ENCODE measurements around the gene GLT1D1. TPM values are rescaled to one million over a fixed set of nuclear protein-coding genes. Genes with fewer than 3 reads are reported as not detected.

The GLT1D1 gene
- total and polyA plus RNA-seq, 8 donors = 1.0 to 17.6 (median 2.6) TPM

DNA sequence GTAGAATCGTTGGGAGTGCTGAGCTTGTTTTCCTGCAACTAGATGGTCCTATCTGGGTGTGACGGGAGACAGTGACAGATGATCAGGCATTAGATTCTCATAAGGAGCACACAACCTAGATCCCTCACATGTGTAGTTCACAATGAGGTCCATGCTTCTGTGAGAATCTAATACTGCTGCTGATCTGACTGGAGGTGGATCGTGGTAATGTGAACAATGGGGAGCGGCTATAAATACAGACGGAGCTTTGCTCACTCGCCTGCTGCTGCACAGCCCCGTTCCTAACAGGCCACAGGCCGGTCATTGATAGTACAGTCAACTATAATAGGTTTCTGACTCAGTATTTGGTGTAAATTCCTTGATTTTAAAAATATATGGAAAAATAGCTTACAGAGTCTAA is 138.8 kb downstream of the GLT1D1 start:
- H3K4me3 ChIP-seq = no peak overlapping the region
- TF ChIP-seq, protein P1, sequence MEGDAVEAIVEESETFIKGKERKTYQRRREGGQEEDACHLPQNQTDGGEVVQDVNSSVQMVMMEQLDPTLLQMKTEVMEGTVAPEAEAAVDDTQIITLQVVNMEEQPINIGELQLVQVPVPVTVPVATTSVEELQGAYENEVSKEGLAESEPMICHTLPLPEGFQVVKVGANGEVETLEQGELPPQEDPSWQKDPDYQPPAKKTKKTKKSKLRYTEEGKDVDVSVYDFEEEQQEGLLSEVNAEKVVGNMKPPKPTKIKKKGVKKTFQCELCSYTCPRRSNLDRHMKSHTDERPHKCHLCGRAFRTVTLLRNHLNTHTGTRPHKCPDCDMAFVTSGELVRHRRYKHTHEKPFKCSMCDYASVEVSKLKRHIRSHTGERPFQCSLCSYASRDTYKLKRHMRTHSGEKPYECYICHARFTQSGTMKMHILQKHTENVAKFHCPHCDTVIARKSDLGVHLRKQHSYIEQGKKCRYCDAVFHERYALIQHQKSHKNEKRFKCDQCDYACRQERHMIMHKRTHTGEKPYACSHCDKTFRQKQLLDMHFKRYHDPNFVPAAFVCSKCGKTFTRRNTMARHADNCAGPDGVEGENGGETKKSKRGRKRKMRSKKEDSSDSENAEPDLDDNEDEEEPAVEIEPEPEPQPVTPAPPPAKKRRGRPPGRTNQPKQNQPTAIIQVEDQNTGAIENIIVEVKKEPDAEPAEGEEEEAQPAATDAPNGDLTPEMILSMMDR (IDR thresholded peaks at IDR 0.05) = no peak
- H3K27ac ChIP-seq = no peak overlapping the region
- H3K9me3 ChIP-seq = no peaks in the 10 kb centered on the region
- DNase-seq (no peak), ATAC-seq (no peak)
- H3K27me3 ChIP-seq = no peaks in the 10 kb centered on the region
- intact Hi-C loops (cut with DNase I) = no loop called here
- H3K4me1 ChIP-seq = no peaks in the 10 kb centered on the region
- no peaks in the 10 kb centered on the region for H3K36me3 ChIP-seq

DNA sequence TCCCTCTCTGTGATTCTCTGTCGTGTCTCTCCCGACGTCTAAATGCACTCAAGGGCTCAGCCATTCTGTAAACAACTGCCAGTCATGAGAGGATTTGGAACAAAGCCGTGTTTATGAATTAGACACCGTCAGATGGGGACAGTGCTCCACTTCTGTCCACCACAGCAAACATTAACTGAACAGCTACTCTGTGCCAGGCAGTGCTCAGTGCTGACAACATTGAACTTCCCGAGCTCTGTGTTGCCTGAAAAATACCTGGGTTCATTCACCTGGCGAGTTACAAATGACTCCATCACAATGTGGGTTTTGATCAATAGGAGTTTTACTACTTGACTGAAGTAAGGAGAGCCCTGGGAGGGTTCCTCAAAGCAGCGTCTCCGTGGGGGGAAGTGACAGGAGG is 139.3 kb downstream of the GLT1D1 start:
- TF ChIP-seq, protein P1 (IDR thresholded peaks at IDR 0.05) = no peak
- ATAC-seq (no peak), DNase-seq (no peak)
- Histone ChIP-seq H3K9me3 (no peaks in the 10 kb centered on the region), H3K27ac (no peak overlapping the region), H3K27me3 (no peaks in the 10 kb centered on the region), H3K36me3 (no peaks in the 10 kb centered on the region), H3K4me3 (no peak overlapping the region), H3K4me1 (no peaks in the 10 kb centered on the region)
- intact Hi-C loops (cut with DNase I) = no loop called here

DNA sequence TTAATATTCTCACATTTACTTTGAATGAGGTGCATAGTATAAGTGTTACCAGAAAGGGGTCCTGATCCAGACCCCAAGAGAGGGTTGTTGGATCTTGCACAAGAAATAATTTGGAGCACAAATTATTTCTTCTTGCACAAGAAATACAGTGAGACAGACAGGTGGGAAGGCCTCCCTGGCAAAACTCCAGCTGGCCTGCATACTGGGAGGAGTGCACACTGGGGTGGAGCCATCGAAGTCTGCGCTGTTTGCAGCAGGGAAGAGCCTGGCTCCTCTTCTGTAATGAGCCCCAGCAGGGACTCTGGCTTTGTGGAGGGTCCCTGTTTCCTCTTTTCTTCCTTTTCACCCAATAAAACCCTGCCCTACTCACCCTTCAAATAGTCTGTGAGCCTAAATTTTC is 141.6 kb downstream of the GLT1D1 start:
- H3K4me1 ChIP-seq = no peaks in the 10 kb centered on the region
- no peak for ATAC-seq
- TF ChIP-seq, protein P1 (IDR thresholded peaks at IDR 0.05) = no peak

DNA sequence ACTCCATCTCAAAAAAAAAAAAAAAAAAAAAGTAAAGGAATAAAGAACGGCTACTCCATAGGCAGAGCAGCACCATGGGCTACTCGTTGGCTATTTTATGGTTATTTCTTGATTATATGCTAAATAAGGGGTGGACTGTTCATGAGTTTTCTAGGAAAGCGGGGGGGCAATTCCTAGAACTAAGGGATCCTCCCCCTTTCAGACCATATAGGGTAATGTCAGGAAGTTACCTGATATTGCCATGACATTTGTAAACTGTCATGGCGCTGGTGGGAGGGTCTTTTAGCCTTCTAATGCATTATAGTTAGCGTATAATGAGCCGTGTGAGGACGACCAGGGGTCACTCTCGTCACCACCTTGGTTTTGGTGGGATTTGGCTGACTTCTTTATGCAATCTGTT is 142.3 kb downstream of the GLT1D1 start:
- no peak overlapping the region for H3K4me3 ChIP-seq
- no peaks in the 10 kb centered on the region for H3K9me3 ChIP-seq
- TF ChIP-seq, protein P1 (IDR thresholded peaks at IDR 0.05) = no peak
- ATAC-seq (no peak), DNase-seq (no peak)
- H3K27ac ChIP-seq = no peak overlapping the region
- H3K36me3 ChIP-seq = no peaks in the 10 kb centered on the region
- H3K4me1 ChIP-seq = no peaks in the 10 kb centered on the region
- H3K27me3 ChIP-seq = no peaks in the 10 kb centered on the region
- intact Hi-C loops (cut with DNase I) = no loop called here

More for the DNA sequence above, 141.6 kb downstream of the GLT1D1 start:
- no peak overlapping the region for H3K4me3 ChIP-seq
- no peak for DNase-seq
- intact Hi-C loops (cut with DNase I) = no loop called here
- no peak overlapping the region for H3K27ac ChIP-seq
- no peaks in the 10 kb centered on the region for H3K9me3 ChIP-seq
- H3K36me3 ChIP-seq = no peaks in the 10 kb centered on the region
- no peaks in the 10 kb centered on the region for H3K27me3 ChIP-seq

DNA sequence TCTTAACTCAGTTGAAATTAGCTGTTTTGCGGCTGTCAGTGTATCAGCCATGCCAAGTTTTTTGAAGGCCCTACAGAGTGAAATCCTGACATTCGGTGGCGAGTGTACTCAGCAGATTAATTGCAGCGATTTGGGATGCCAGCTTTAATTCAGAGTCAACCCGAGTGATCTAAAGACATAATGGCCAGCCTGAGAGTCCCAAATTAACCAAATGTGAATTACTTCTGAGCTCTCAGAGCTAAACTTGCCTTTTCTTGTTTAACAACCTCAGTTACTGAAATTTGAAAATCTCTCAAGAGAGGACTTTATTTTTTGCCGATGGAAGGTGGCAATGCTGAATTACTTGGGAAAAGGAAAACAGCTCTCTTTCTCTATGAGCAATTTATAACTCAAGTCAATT is 148.5 kb downstream of the GLT1D1 start:
- H3K36me3 ChIP-seq = no peaks in the 10 kb centered on the region
- intact Hi-C loops (cut with DNase I) = no loop called here
- H3K4me3 ChIP-seq = no peak overlapping the region
- no peak overlapping the region for H3K27ac ChIP-seq
- H3K9me3 ChIP-seq = no peaks in the 10 kb centered on the region
- H3K27me3 ChIP-seq = no peaks in the 10 kb centered on the region
- DNase-seq = no peak
- TF ChIP-seq, protein P1 (IDR thresholded peaks at IDR 0.05) = no peak
- no peaks in the 10 kb centered on the region for H3K4me1 ChIP-seq
- ATAC-seq = no peak
